HepG2 (cell line): ENCODE data around the gene SULT1E1. TPM values are rescaled to one million over a fixed set of nuclear protein-coding genes. Genes with fewer than 3 reads are reported as not detected.

Experiments
- ELF1 ChIP-seq: sonication (generic); formaldehyde crosslinking; IDR thresholded peaks from 2 replicates; pipeline ENCODE4 v1.4.0; 2020; ENCODE audit warnings: missing genetic modification reagents
- FUBP1 ChIP-seq: sonication (generic); formaldehyde crosslinking; IDR thresholded peaks from 2 replicates; pipeline ENCODE4 v1.5.1; 2020; ENCODE audit warnings: missing genetic modification reagents, mild to moderate bottlenecking, borderline replicate concordance
- HDAC1 ChIP-seq: sonication (generic); formaldehyde crosslinking; IDR thresholded peaks from 2 replicates; pipeline ENCODE4 v1.5.1; 2020; ENCODE audit warnings: mild to moderate bottlenecking, missing genetic modification reagents
- JARID2 ChIP-seq: sonication (generic); formaldehyde crosslinking; IDR thresholded peaks from 2 replicates; pipeline ENCODE4 v1.8.1; 2023; ENCODE audit warnings: missing genetic modification reagents, inconsistent platforms; ENCODE audit not compliant: insufficient replicate concordance
- MTA3 ChIP-seq: sonication (generic); formaldehyde crosslinking; IDR thresholded peaks from 2 replicates; pipeline ENCODE4 v1.4.0; 2020; ENCODE audit warnings: missing genetic modification reagents
- MTF1 ChIP-seq: sonication (generic); formaldehyde crosslinking; IDR thresholded peaks from 2 replicates; pipeline ENCODE4 v1.5.0; 2020; ENCODE audit warnings: missing genetic modification reagents
- NFE2L1 ChIP-seq: sonication (generic); formaldehyde crosslinking; IDR thresholded peaks from 2 replicates; pipeline ENCODE4 v1.4.0; 2020; ENCODE audit warnings: missing genetic modification reagents, mild to moderate bottlenecking, borderline replicate concordance
- NFIC ChIP-seq: IDR thresholded peaks from 2 replicates; pipeline ENCODE4 v1.6.1; 2012; ENCODE audit warnings: mild to moderate bottlenecking, low read length, inconsistent platforms
- NR1H2 ChIP-seq: sonication (generic); formaldehyde crosslinking; IDR thresholded peaks from 2 replicates; pipeline ENCODE4 v1.8.1; 2022; ENCODE audit warnings: low read depth, missing genetic modification reagents, borderline replicate concordance
- RBFOX2 ChIP-seq: fragments of 200-400 bp; formaldehyde crosslinking; IDR thresholded peaks from 2 replicates; pipeline ENCODE4 v1.6.1; 2017; ENCODE audit warnings: low read depth, mild to moderate bottlenecking, low read length
- SALL1 ChIP-seq: sonication (generic); formaldehyde crosslinking; IDR thresholded peaks from 2 replicates; pipeline ENCODE4 v1.8.0; 2022; ENCODE audit warnings: mild to moderate bottlenecking, missing genetic modification reagents
- SYNCRIP ChIP-seq: fragments of 200-400 bp; formaldehyde crosslinking; IDR thresholded peaks from 2 replicates; pipeline ENCODE4 v1.6.1; 2018; ENCODE audit warnings: mild to moderate bottlenecking, low read depth, low read length; ENCODE audit not compliant: insufficient read depth
- TAF1 ChIP-seq: sonication (generic); formaldehyde crosslinking; IDR thresholded peaks from 2 replicates; pipeline ENCODE4 v1.4.0; 2020; ENCODE audit warnings: missing genetic modification reagents
- ZBTB46 ChIP-seq: sonication (generic); formaldehyde crosslinking; IDR thresholded peaks from 2 replicates; pipeline ENCODE4 v1.4.0; 2020; ENCODE audit warnings: mild to moderate bottlenecking, missing genetic modification reagents, borderline replicate concordance
- ZMYM2 ChIP-seq: sonication (generic); formaldehyde crosslinking; IDR thresholded peaks from 2 replicates; pipeline ENCODE4 v1.8.0; 2022; ENCODE audit warnings: mild to moderate bottlenecking, missing genetic modification reagents
- ZNF234 ChIP-seq: sonication (generic); formaldehyde crosslinking; conservative IDR thresholded peaks from 2 replicates; pipeline ENCODE4 v1.5.1; 2020; ENCODE audit warnings: mild to moderate bottlenecking, missing genetic modification reagents
- ZNF24 ChIP-seq: fragments of 450-650 bp; IDR thresholded peaks from 2 replicates; pipeline ENCODE4 v1.6.1; 2017; ENCODE audit warnings: antibody characterized with exemption, mild to moderate bottlenecking
- ZNF652 ChIP-seq: IDR thresholded peaks from 2 replicates; pipeline ENCODE4 v1.6.1; 2016; ENCODE audit warnings: low read depth, borderline replicate concordance
- ZNF691 ChIP-seq: sonication (generic); formaldehyde crosslinking; IDR thresholded peaks from 2 replicates; pipeline ENCODE4 v1.4.0; 2020; ENCODE audit warnings: missing genetic modification reagents, low read depth, mild to moderate bottlenecking, borderline replicate concordance
- ZNF703 ChIP-seq: sonication (generic); formaldehyde crosslinking; IDR thresholded peaks from 2 replicates; pipeline ENCODE4 v1.5.1; 2020; ENCODE audit warnings: missing genetic modification reagents, mild to moderate bottlenecking, moderate library complexity, borderline replicate concordance
- ZNF747 ChIP-seq: sonication (generic); formaldehyde crosslinking; IDR thresholded peaks from 2 replicates; pipeline ENCODE4 v1.8.1; 2023; ENCODE audit warnings: missing genetic modification reagents, mild to moderate bottlenecking, borderline replicate concordance
- polyA plus RNA-seq, 8 experiments: library from polyadenylated mRNA; depleted of rRNA in 3 of 8; stranded (reverse) in 7 of 8; unstranded in 1 of 8; fragments of >200 nt; fragmentation: Illumina TruSeq in 4 of 8; extraction: Trizol in 4 of 8; gene quantifications; 2 replicates each; pipeline versions ENCODE4 v1.2.1 to v1.2.3, GENCODE V29; 2011 to 2016; ENCODE audit warnings: low read depth in 4 of 8, missing spikeins in 1 of 8, mixed read lengths in 1 of 8; ENCODE audit not compliant: insufficient read depth in 1 of 8
- total RNA-seq, 5 experiments: library from RNA; depleted of rRNA; stranded (reverse); fragments of >200 nt; fragmentation: Illumina TruSeq; extraction: Trizol; gene quantifications; 2 replicates each; pipeline ENCODE4 v1.2.3, GENCODE V29; 2016; ENCODE audit warnings: low read depth in 1 of 5
- TF ChIP-seq, protein P1 (sequence below): sonication (generic); formaldehyde crosslinking; IDR thresholded peaks from 2 replicates; pipeline ENCODE4 v1.4.0; 2020; ENCODE audit warnings: mild to moderate bottlenecking, missing genetic modification reagents
- TF ChIP-seq, protein P2 (sequence below): sonication (generic); formaldehyde crosslinking; IDR thresholded peaks from 2 replicates; pipeline ENCODE4 v1.8.0; 2022; ENCODE audit warnings: mild to moderate bottlenecking, missing genetic modification reagents; ENCODE audit not compliant: insufficient replicate concordance

SULT1E1 gene
- total and polyA plus RNA-seq, 2 of the 13 experiments (the other 11 are each of a cell fraction or from before 2014, with no cell fraction given), result 1.7 to 3.9 TPM

DNA sequence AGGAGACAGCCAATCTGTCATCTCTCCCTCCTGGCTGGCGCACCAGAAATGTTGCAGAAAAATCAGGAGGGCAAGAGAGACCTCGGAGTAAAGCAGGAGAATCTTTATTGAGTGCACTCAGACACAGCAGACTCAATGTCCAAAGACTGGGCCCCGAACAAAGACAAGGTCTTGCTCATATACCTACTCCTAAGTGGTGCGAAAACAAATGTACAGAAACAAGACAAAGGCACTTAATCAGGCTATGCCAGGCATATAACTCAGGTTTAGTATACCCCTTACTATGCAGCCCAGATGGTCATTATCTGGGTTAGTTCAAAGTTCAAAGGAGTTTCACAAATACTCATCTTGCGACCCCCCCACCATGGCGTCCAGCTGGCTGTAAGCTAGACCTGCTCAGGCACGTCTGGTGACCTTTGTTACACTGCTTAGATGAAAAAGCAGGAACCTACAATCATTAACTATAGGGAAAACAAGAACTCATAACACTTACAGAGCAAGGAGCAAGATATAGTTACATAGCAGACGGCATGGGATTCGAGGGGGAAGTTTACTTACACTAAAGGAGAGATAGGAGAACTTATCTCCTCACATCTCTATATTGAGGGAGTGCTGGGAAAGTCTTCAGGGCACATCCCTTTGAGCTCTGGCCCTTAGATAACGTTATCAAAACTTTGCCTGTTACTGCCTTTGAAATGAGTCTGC, 27.5 kb downstream of the SULT1E1 start (continued):
- no peak for TF ChIP-seq ZNF747 (CRISPR knock-in tag)
- peak; percentile 64; the same call in 1 of the 2 replicates for TF ChIP-seq ZMYM2
- no peak for TF ChIP-seq ZNF24
- TF ChIP-seq RBFOX2, result peak; percentile 39
- TF ChIP-seq ZNF703 (CRISPR knock-in tag), result no peak
- TF ChIP-seq ZBTB46 (CRISPR knock-in tag), result no peak
- TF ChIP-seq, protein P1, sequence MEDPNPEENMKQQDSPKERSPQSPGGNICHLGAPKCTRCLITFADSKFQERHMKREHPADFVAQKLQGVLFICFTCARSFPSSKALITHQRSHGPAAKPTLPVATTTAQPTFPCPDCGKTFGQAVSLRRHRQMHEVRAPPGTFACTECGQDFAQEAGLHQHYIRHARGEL, result no peak
- TF ChIP-seq, protein P2, sequence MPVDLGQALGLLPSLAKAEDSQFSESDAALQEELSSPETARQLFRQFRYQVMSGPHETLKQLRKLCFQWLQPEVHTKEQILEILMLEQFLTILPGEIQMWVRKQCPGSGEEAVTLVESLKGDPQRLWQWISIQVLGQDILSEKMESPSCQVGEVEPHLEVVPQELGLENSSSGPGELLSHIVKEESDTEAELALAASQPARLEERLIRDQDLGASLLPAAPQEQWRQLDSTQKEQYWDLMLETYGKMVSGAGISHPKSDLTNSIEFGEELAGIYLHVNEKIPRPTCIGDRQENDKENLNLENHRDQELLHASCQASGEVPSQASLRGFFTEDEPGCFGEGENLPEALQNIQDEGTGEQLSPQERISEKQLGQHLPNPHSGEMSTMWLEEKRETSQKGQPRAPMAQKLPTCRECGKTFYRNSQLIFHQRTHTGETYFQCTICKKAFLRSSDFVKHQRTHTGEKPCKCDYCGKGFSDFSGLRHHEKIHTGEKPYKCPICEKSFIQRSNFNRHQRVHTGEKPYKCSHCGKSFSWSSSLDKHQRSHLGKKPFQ (CRISPR knock-in tag), result no peak
- TF ChIP-seq TAF1 (CRISPR knock-in tag), result peak; percentile 42; the same call in 1 of the 2 replicates
- no peak for TF ChIP-seq NFE2L1 (CRISPR knock-in tag)
- TF ChIP-seq ZNF234 (CRISPR knock-in tag), result no peak
- peak; percentile 97 for TF ChIP-seq NFIC
- peak; percentile 41; the same call in 1 of the 2 replicates for TF ChIP-seq ZNF652 (CRISPR knock-in tag)
- no peak for TF ChIP-seq FUBP1 (CRISPR knock-in tag)
- no peak for TF ChIP-seq MTF1 (CRISPR knock-in tag)
- TF ChIP-seq JARID2, result no peak
- peak; percentile 73; the same call in 1 of the 2 replicates for TF ChIP-seq HDAC1 (CRISPR knock-in tag)
- TF ChIP-seq SYNCRIP, result no peak
- peak; percentile 40; the same call in 1 of the 2 replicates for TF ChIP-seq ELF1 (CRISPR knock-in tag)
- no peak for TF ChIP-seq NR1H2 (CRISPR knock-in tag)
- peak; percentile 97 for TF ChIP-seq SALL1 (CRISPR knock-in tag)
- no peak; the same call in 1 of the 2 replicates for TF ChIP-seq ZNF691 (CRISPR knock-in tag)
- TF ChIP-seq MTA3 (CRISPR knock-in tag), result no peak
